ENCODE data around the gene ZFPM1.

DNA sequence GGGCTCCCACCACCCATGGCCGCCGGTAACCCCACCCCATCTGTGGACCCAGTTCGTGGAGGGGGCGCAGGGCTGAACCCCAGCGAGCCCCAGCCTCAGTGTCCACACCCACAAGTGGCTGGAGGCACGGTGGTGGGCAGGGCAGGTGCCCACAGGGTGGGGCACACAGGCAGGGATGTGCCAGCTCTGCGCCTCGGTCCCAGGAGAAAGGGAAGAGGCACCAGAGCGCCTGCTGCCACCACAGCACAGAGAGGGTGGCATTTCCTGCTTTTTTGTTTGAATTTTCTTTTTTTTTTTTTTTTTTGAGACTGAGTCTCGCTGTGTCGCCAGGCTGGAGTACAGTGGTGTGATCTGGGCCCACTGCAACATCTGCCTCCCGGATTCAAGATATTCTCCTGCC lies 19.0 kb downstream of the ZFPM1 start:
- no peak for TF ChIP-seq POLR2A (IDR thresholded peaks at IDR 0.05)
- TF ChIP-seq, protein P1, sequence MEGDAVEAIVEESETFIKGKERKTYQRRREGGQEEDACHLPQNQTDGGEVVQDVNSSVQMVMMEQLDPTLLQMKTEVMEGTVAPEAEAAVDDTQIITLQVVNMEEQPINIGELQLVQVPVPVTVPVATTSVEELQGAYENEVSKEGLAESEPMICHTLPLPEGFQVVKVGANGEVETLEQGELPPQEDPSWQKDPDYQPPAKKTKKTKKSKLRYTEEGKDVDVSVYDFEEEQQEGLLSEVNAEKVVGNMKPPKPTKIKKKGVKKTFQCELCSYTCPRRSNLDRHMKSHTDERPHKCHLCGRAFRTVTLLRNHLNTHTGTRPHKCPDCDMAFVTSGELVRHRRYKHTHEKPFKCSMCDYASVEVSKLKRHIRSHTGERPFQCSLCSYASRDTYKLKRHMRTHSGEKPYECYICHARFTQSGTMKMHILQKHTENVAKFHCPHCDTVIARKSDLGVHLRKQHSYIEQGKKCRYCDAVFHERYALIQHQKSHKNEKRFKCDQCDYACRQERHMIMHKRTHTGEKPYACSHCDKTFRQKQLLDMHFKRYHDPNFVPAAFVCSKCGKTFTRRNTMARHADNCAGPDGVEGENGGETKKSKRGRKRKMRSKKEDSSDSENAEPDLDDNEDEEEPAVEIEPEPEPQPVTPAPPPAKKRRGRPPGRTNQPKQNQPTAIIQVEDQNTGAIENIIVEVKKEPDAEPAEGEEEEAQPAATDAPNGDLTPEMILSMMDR (IDR thresholded peaks at IDR 0.05): no peak
